HG02840 (cell line): ENCODE measurements around the gene ME1.

Experiments used
- ATAC-seq: cut with Tn5 transposase; IDR thresholded peaks from one replicate; pipeline ENCODE4 v1.9.1; 2021; ENCODE audit warnings: mild to moderate bottlenecking, moderate library complexity, moderate number of reproducible peaks; ENCODE audit not compliant: unreplicated experiment, low FRiP score

Gene ME1

GRCh38 chr6:83433177-83433576, 2.3 kb upstream of the ME1 start:
- no peak for ATAC-seq

- no peak for ATAC-seq
These were observed 1.8 kb upstream of the ME1 start for GRCh38 chr6:83432636-83433035.

GRCh38 chr6:83431545-83432155, 799 bp upstream of the ME1 start:
- ATAC-seq: no peak

- ATAC-seq: no peak
These were observed 817 bp downstream of the ME1 start for GRCh38 chr6:83429857-83430610.

GRCh38 chr6:83429269-83429668, 1.6 kb downstream of the ME1 start:
- no peak for ATAC-seq

GRCh38 chr6:83424392-83425018, 6.3 kb downstream of the ME1 start:
- no peak for ATAC-seq

- no peak for ATAC-seq
These were observed 12.8 kb downstream of the ME1 start for GRCh38 chr6:83417880-83418663.

GRCh38 chr6:83413068-83413467, 17.8 kb downstream of the ME1 start:
- ATAC-seq: no peak

- no peak for ATAC-seq
These were observed 19.1 kb downstream of the ME1 start for GRCh38 chr6:83411731-83412130.

GRCh38 chr6:83403191-83403590, 27.7 kb downstream of the ME1 start:
- ATAC-seq: no peak

- ATAC-seq: no peak
These were observed 41.2 kb downstream of the ME1 start for GRCh38 chr6:83389606-83390005.

GRCh38 chr6:83385473-83385872, 45.4 kb downstream of the ME1 start:
- no peak for ATAC-seq

- ATAC-seq: no peak
These were observed 46.1 kb downstream of the ME1 start for GRCh38 chr6:83384751-83385150.

GRCh38 chr6:83381949-83382348, 48.9 kb downstream of the ME1 start:
- ATAC-seq: no peak

- ATAC-seq: no peak
These were observed 52.0 kb downstream of the ME1 start for GRCh38 chr6:83378621-83379388.

GRCh38 chr6:83371423-83371822, 59.4 kb downstream of the ME1 start:
- ATAC-seq: no peak

- no peak for ATAC-seq
These were observed 60.3 kb downstream of the ME1 start for GRCh38 chr6:83370567-83370966.

- no peak for ATAC-seq
These were observed 61.2 kb downstream of the ME1 start for GRCh38 chr6:83369692-83370091.

GRCh38 chr6:83368577-83368976, 62.3 kb downstream of the ME1 start:
- ATAC-seq: no peak

- ATAC-seq: no peak
These were observed 63.7 kb downstream of the ME1 start for GRCh38 chr6:83367104-83367503.
